ENCODE measurements around the gene GUK1.
"Not testable (repeated sequence)": the region's sequence is repeated elsewhere in the genome, so short reads cannot be mapped to it uniquely, and the experiment has no call there.

GUK1 gene

DNA sequence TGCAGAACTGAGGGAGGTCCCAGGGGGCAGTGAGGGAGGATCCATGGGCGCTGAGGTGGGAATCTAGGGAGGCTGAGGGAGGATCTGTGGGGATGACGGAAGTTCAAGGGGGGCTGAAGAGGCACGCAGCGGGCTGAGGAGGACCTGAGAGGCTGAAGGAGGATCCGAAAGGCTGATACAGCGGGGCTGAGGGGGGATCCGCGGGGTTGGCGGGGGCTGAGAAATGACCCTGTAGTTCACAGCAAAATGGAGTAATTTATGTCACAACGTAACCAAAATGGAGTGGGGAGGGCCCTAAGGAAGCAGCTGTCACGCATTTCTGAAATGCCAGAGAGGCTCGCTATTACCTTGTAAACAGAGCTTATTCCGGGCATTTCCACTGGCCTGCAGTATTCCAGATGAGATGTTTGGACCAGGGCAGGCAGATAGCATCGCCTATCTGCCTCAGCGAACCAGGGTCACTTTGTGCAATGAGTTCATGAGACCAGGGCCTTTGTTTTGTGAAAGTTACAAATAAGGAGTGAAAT, 30.1 kb upstream of the GUK1 start:
- H3K27me3 Mint-ChIP-seq, result no peaks in the 10 kb centered on the region
- no peak for DNase-seq
- peaks cover 39% of the 10 kb centered on the region for H3K36me3 Mint-ChIP-seq (ENCODE audit: low read depth)
- no peaks in the 10 kb centered on the region for H3K9me3 Mint-ChIP-seq
- H3K27ac Mint-ChIP-seq, result peak overlapping the region; percentile 95
- peak overlapping the region; percentile 92 for H3K4me3 Mint-ChIP-seq
- H3K4me1 Mint-ChIP-seq (ENCODE audit: low read depth), result peaks cover 22% of the 10 kb centered on the region

- DNase-seq, result no peak
- peaks cover 34% of the 10 kb centered on the region for H3K36me3 Mint-ChIP-seq (ENCODE audit: low read depth)
- peaks cover 22% of the 10 kb centered on the region for H3K4me1 Mint-ChIP-seq (ENCODE audit: low read depth)
- peak overlapping the region; percentile 35 for H3K27ac Mint-ChIP-seq
- H3K9me3 Mint-ChIP-seq, result no peaks in the 10 kb centered on the region
- H3K27me3 Mint-ChIP-seq, result no peaks in the 10 kb centered on the region
- peak overlapping the region; percentile 92 for H3K4me3 Mint-ChIP-seq
Observed at GRCh38 chr1:228110556-228110955, 29.5 kb upstream of the GUK1 start.

DNA sequence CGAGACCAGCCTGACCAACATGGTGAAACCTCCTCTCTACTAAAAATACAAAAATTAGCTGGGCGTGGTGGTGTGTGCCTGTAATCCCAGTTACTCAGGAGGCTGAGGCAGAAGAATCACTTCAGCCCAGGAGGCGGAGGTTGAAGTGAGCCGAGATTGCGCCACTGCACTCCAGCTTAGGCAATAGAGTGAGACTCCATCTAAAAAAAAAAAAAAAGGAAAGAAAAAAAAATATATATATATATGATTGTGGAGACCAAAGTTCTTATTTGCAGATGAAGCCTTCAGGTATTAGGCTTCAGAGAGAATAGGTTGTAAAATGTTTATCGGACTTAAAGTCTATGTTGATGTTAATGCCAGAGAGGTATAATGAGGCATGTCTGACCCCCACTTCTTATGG, 28.8 kb upstream of the GUK1 start:
- peaks cover 21% of the 10 kb centered on the region for H3K4me1 Mint-ChIP-seq (ENCODE audit: low read depth)

DNA sequence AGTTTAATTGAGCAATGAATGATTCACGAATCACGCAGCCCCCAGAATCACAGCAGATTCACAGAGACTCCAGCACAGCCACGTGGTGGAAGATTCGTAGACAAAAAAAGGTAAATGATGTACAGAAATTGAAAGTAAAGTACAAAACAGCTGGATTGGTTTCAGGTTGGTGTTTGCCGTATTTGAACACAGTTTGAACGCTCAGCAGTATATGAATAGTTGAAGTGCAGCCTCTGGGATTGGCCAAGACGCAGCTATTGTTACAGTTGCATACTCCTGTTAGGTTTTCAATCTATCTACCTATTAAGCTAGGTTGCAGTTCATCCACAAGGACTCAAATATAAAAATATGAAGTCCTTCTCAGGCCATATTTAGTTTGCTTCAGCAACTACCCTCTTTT, 27.9 kb upstream of the GUK1 start:
- Mint-ChIP-seq H3K4me1 (ENCODE audit: low read depth) (peaks cover 20% of the 10 kb centered on the region), H3K27ac (no peak overlapping the region), H3K4me3 (no peak overlapping the region), H3K36me3 (ENCODE audit: low read depth) (peaks cover 18% of the 10 kb centered on the region), H3K27me3 (no peaks in the 10 kb centered on the region), H3K9me3 (no peaks in the 10 kb centered on the region)
- DNase-seq, result no peak

More for the DNA sequence above, 28.8 kb upstream of the GUK1 start:
- not testable (repeated sequence) for DNase-seq, H3K27me3 Mint-ChIP-seq, H3K27ac Mint-ChIP-seq, H3K9me3 Mint-ChIP-seq, H3K4me3 Mint-ChIP-seq
- peaks cover 26% of the 10 kb centered on the region for H3K36me3 Mint-ChIP-seq (ENCODE audit: low read depth)

DNA sequence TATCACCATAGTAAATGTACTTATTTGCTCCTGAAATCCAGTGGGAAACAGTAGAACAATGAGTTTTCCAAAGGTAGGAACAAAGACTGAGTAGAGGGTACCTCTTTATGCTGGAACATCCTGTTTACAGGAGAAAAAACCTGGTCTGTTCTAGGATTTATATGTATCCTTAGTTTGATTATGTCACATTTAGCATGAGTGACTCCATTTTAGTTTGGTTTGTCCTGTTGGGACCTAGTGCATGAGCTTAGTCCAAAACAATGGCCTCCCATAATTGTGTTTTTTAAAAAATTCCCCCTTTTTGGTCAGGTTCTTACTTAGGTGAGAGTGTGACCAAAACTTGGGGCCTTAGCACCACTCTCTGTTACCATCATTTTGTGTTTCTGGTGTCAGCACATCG, 27.5 kb upstream of the GUK1 start:
- DNase-seq, result no peak
- Mint-ChIP-seq H3K4me3 (no peak overlapping the region), H3K27me3 (no peaks in the 10 kb centered on the region), H3K27ac (no peak overlapping the region), H3K9me3 (no peaks in the 10 kb centered on the region), H3K4me1 (ENCODE audit: low read depth) (peaks cover 18% of the 10 kb centered on the region), H3K36me3 (ENCODE audit: low read depth) (peaks cover 14% of the 10 kb centered on the region)

- H3K4me1 Mint-ChIP-seq (ENCODE audit: low read depth), result peaks cover 5% of the 10 kb centered on the region
- peaks cover 3% of the 10 kb centered on the region for H3K36me3 Mint-ChIP-seq (ENCODE audit: low read depth)
- H3K9me3 Mint-ChIP-seq, result peaks cover 3% of the 10 kb centered on the region
- H3K4me3 Mint-ChIP-seq, result no peak overlapping the region
- no peak overlapping the region for H3K27ac Mint-ChIP-seq
- no peaks in the 10 kb centered on the region for H3K27me3 Mint-ChIP-seq
- DNase-seq, result no peak
Observed at GRCh38 chr1:228114827-228115226, 25.3 kb upstream of the GUK1 start.

DNA sequence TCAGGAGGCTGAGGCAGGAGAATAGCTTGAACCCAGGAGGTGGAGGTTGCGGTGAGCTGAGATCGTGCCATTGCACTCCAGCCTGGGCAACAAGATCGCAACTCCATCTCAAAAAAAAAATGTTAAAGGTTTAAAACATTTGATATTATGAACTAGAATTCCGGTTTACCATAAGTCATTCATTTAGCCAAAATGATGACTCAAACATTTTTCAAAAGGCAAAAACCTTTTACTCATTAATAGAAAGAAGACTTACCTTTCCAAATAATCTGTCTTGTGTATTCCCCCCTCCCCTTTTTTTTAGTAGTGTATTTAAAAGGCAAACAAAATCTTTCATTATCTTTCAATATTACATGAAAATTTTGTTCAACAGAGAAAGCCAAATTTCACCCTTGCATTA, 22.7 kb upstream of the GUK1 start:
- peaks cover 3% of the 10 kb centered on the region for H3K9me3 Mint-ChIP-seq
- no peak overlapping the region for H3K4me3 Mint-ChIP-seq
- DNase-seq, result no peak
- H3K27me3 Mint-ChIP-seq, result no peaks in the 10 kb centered on the region
- peaks cover 7% of the 10 kb centered on the region for H3K4me1 Mint-ChIP-seq (ENCODE audit: low read depth)
- H3K27ac Mint-ChIP-seq, result no peak overlapping the region
- peaks cover 3% of the 10 kb centered on the region for H3K36me3 Mint-ChIP-seq (ENCODE audit: low read depth)

DNA sequence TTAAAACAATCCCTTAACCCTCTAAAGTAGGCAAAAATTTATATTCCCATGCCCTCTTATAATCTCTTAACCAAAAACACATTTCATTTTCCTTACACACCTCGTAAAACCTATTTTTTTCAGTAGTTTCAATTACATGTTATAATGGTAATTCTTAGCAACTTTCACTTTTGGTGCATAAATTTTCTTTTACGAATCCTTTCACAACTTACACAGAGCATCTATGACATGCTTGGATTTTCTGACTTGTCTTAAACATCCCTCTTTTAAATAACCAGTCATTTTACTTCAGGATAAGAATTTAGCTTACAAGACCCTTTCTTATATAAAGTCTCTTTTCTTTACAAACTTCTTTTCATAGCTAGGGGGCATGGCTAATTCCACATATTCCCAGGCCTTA, 22.0 kb upstream of the GUK1 start:
- no peak for DNase-seq
- Mint-ChIP-seq H3K4me3 (no peak overlapping the region), H3K36me3 (ENCODE audit: low read depth) (peaks cover 3% of the 10 kb centered on the region), H3K9me3 (peaks cover 3% of the 10 kb centered on the region), H3K27ac (no peak overlapping the region), H3K4me1 (ENCODE audit: low read depth) (peaks cover 7% of the 10 kb centered on the region), H3K27me3 (no peaks in the 10 kb centered on the region)

DNA sequence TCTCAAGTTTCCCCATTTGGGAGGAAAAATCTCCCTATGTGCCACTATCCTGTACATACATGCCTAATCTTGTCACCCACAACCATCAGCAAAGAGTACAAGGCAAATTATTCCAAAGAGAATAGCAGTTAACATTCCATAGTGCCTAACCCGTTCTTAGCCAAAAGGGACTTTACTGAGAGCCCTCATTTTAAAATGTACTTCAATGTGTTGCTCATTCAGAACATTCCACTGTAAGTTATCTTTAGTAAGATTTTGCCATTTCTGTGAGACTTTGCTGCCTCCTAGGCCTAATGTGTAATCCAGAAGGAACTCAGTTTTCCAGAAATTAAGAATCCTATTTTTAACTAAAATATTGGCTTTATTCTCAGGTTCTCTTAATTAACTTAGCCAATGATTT, 19.7 kb upstream of the GUK1 start:
- peaks cover 9% of the 10 kb centered on the region for H3K4me1 Mint-ChIP-seq (ENCODE audit: low read depth)
- H3K36me3 Mint-ChIP-seq (ENCODE audit: low read depth), result peaks cover 3% of the 10 kb centered on the region
- H3K4me3 Mint-ChIP-seq, result peak overlapping the region; percentile 56
- H3K27ac Mint-ChIP-seq, result no peak overlapping the region
- DNase-seq, result no peak
- H3K27me3 Mint-ChIP-seq, result no peaks in the 10 kb centered on the region
- peaks cover 3% of the 10 kb centered on the region for H3K9me3 Mint-ChIP-seq

GRCh38 chr1:228120857-228121489, 19.1 kb upstream of the GUK1 start:
- Mint-ChIP-seq H3K27ac (no peak overlapping the region), H3K4me3 (peak overlapping the region; percentile 56), H3K27me3 (no peaks in the 10 kb centered on the region), H3K4me1 (ENCODE audit: low read depth) (peaks cover 9% of the 10 kb centered on the region), H3K9me3 (peaks cover 3% of the 10 kb centered on the region), H3K36me3 (ENCODE audit: low read depth) (peaks cover 3% of the 10 kb centered on the region)
- no peak for DNase-seq

DNA sequence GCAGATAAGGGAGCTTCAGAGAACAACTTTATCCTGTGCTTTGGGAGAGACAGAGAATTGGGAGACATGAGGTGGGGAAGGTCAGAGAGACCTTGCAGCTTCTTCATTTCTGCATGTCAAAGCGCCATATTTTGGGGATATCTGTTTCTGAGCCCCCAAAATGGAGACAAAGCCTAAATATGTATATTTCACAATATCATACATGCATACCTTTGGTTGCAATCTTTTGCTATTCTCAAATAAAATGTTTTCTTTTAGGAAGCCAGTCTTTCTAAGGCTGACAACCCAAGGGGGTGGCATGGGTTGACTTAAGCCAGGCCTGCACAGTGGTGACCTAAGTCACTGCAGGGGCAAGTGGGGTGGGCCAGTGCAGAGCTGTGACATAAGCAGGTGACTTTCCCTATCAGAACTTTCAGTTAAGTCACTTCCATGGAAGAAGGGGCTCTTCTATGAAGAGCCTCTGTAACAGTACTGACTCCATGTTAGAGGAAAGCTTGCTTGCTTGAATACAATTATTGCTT, 17.1 kb upstream of the GUK1 start:
- peaks cover 2% of the 10 kb centered on the region for H3K36me3 Mint-ChIP-seq (ENCODE audit: low read depth)
- H3K27ac Mint-ChIP-seq, result no peak overlapping the region
- H3K27me3 Mint-ChIP-seq, result no peaks in the 10 kb centered on the region
- peaks cover 2% of the 10 kb centered on the region for H3K9me3 Mint-ChIP-seq
- no peak for DNase-seq
- peaks cover 9% of the 10 kb centered on the region for H3K4me1 Mint-ChIP-seq (ENCODE audit: low read depth)
- no peak overlapping the region for H3K4me3 Mint-ChIP-seq

- H3K4me1 Mint-ChIP-seq (ENCODE audit: low read depth), result peaks cover 9% of the 10 kb centered on the region
- no peak for DNase-seq
- no peaks in the 10 kb centered on the region for H3K27me3 Mint-ChIP-seq
- H3K9me3 Mint-ChIP-seq, result no peaks in the 10 kb centered on the region
- no peak overlapping the region for H3K27ac Mint-ChIP-seq
- H3K4me3 Mint-ChIP-seq, result no peak overlapping the region
- H3K36me3 Mint-ChIP-seq (ENCODE audit: low read depth), result no peaks in the 10 kb centered on the region
Observed at GRCh38 chr1:228123505-228123904, 16.6 kb upstream of the GUK1 start.

- H3K27ac Mint-ChIP-seq, result no peak overlapping the region
- no peak for DNase-seq
- H3K27me3 Mint-ChIP-seq, result peaks cover 5% of the 10 kb centered on the region
- H3K9me3 Mint-ChIP-seq, result no peaks in the 10 kb centered on the region
- no peak overlapping the region for H3K4me3 Mint-ChIP-seq
- no peaks in the 10 kb centered on the region for H3K36me3 Mint-ChIP-seq (ENCODE audit: low read depth)
- peaks cover 9% of the 10 kb centered on the region for H3K4me1 Mint-ChIP-seq (ENCODE audit: low read depth)
Observed at GRCh38 chr1:228125185-228125584, 14.9 kb upstream of the GUK1 start.

DNA sequence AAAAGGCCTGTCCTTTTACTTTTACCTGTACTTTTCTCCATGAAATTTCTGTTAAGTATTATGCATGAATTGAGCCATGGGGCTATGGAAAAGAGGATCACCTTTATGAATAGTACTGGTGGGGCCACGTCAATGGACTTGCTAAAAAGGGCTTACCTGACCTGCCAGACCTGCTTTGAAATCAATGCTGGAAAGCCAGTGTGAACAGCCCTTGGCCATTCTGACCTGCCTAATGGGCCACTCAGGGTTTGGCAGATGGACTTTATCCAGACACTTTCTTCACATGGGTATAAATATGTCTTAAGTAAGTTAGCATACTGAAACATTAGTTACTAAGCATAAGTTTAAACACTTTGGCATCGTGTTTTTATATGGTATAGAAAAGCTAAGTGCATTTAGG, 8.3 kb upstream of the GUK1 start:
- DNase-seq, result no peak
- H3K27me3 Mint-ChIP-seq, result peaks cover 11% of the 10 kb centered on the region
- H3K4me3 Mint-ChIP-seq, result no peak overlapping the region
- H3K27ac Mint-ChIP-seq, result no peak overlapping the region
- H3K4me1 Mint-ChIP-seq (ENCODE audit: low read depth), result peaks cover 5% of the 10 kb centered on the region
- no peaks in the 10 kb centered on the region for H3K9me3 Mint-ChIP-seq
- no peaks in the 10 kb centered on the region for H3K36me3 Mint-ChIP-seq (ENCODE audit: low read depth)

GRCh38 chr1:228134591-228134990, 5.5 kb upstream of the GUK1 start:
- H3K4me1 Mint-ChIP-seq (ENCODE audit: low read depth), result peaks cover 9% of the 10 kb centered on the region
- H3K9me3 Mint-ChIP-seq, result no peaks in the 10 kb centered on the region
- no peak overlapping the region for H3K27ac Mint-ChIP-seq
- H3K4me3 Mint-ChIP-seq, result no peak overlapping the region
- DNase-seq, result no peak
- H3K27me3 Mint-ChIP-seq, result peaks cover 9% of the 10 kb centered on the region
- peaks cover 1% of the 10 kb centered on the region for H3K36me3 Mint-ChIP-seq (ENCODE audit: low read depth)
